K562 treated with DMSO at 1 percent for 12 hours (cell line): Measurements from ENCODE around the gene OR6P1. TPM values are rescaled to one million over a fixed set of nuclear protein-coding genes. Genes with fewer than 3 reads are reported as not detected.

ENCODE experiments used
- total RNA-seq: library from RNA; unstranded; fragments of 300-600 nt; gene quantifications from 2 replicates; pipeline ENCODE4 v1.2.3, GENCODE V29; 2022; ENCODE audit not compliant: insufficient read depth

OR6P1 gene
- total RNA-seq, result not detected in 2 replicates

GRCh38 chr1:158570480-158570879 is at the start of gene OR6P1:
Gene OR6P1 (minus strand): TSS chr1:158570580. CDS start chr1:158563604, 6,976 bp downstream.

GRCh38 chr1:158604968-158605367 is 34.6 kb upstream of the OR6P1 start, which contains the start of gene OR10Z1:
Gene OR10Z1 (plus strand): TSS chr1:158605268. CDS start chr1:158606439, 1,171 bp downstream.

GRCh38 chr1:158579733-158580132 is 9.4 kb upstream of the OR6P1 start, which contains the start of gene OR10X1:
Gene OR10X1 (minus strand): TSS chr1:158579899. CDS start chr1:158579899, 0 bp downstream.

GRCh38 chr1:158554352-158554751 is 16.0 kb downstream of the OR6P1 start, which contains the start of gene OR6Y1:
Gene OR6Y1 (minus strand): TSS chr1:158554405. CDS start chr1:158548105, 6,300 bp downstream.

Other genes with a start within 250 kb of the OR6P1 start
- not detected in 2 replicates for gene CD1B, start 239.0 kb downstream of the OR6P1 start, total RNA-seq
- gene CD1E, start 216.7 kb downstream of the OR6P1 start, total RNA-seq, result not detected in 2 replicates
- not detected in 2 replicates for gene OR10T2, start 171.1 kb downstream of the OR6P1 start, total RNA-seq
- gene OR10K2, start 144.3 kb downstream of the OR6P1 start, total RNA-seq, result not detected in 2 replicates
- gene OR10K1, start 108.7 kb downstream of the OR6P1 start, total RNA-seq, result not detected in 2 replicates
- gene OR10R2, start 98.4 kb downstream of the OR6P1 start, total RNA-seq, result not detected in 2 replicates
- gene OR6Y1, start 16.2 kb downstream of the OR6P1 start, total RNA-seq, result not detected in 2 replicates
- gene OR10X1, start 9.3 kb upstream of the OR6P1 start, total RNA-seq, result not detected in 2 replicates
- not detected in 2 replicates for gene OR10Z1, start 34.7 kb upstream of the OR6P1 start, total RNA-seq
- 10.0 and 15.3 TPM in 2 replicates for gene SPTA1, start 116.1 kb upstream of the OR6P1 start, total RNA-seq
- not detected in 2 replicates for gene OR6K2, start 130.1 kb upstream of the OR6P1 start, total RNA-seq
- gene OR6K3, start 150.1 kb upstream of the OR6P1 start, total RNA-seq, result not detected in 2 replicates
- gene OR6K6, start 184.1 kb upstream of the OR6P1 start, total RNA-seq, result not detected in 2 replicates
- 0.54 TPM in 1 of 2 replicates, not detected in the other for gene OR6N1, start 201.6 kb upstream of the OR6P1 start, total RNA-seq
- not detected in 2 replicates for gene OR6N2, start 210.6 kb upstream of the OR6P1 start, total RNA-seq